SK-N-SH treated with all-trans-retinoic acid at 6 μM for 48 hours (cell line): ENCODE data around the gene COL4A2.

Experiments used
- ATAC-seq: fragments of 200-7000 bp; cut with Tn5 transposase; 3 replicates; pipeline ENCODE4 v1.9.1; 2020; ENCODE audit warnings: mild to moderate bottlenecking, moderate library complexity
- ARNTL ChIP-seq: fragments of 450-650 bp; formaldehyde crosslinking; IDR thresholded peaks from 2 replicates; pipeline ENCODE4 v1.5.0; 2020; ENCODE audit warnings: low read depth, mild to moderate bottlenecking, moderate library complexity, borderline replicate concordance
- BACH2 ChIP-seq: fragments of 250-450 bp; sonication (Bioruptor Pico); IDR thresholded peaks from 2 replicates; pipeline ENCODE4 v1.9.0; 2021; ENCODE audit warnings: mild to moderate bottlenecking, borderline replicate concordance
- CREB5 ChIP-seq: fragments of 250-450 bp; sonication (Bioruptor Pico); IDR thresholded peaks from 2 replicates; pipeline ENCODE4 v1.5.1; 2020; ENCODE audit warnings: low read depth, mild to moderate bottlenecking, moderate library complexity
- CSDC2 ChIP-seq: fragments of 250-450 bp; sonication (Bioruptor Pico); IDR thresholded peaks from 2 replicates; pipeline ENCODE4 v1.5.0; 2020; ENCODE audit warnings: mild to moderate bottlenecking, moderate library complexity
- ESRRG ChIP-seq: fragments of 250-450 bp; sonication (Bioruptor Pico); IDR thresholded peaks from 2 replicates; pipeline ENCODE4 v1.6.1; 2021; ENCODE audit warnings: mild to moderate bottlenecking
- GLIS3 ChIP-seq: fragments of 250-450 bp; sonication (Bioruptor Pico); IDR thresholded peaks from 2 replicates; pipeline ENCODE4 v1.5.0; 2020; ENCODE audit warnings: mild to moderate bottlenecking, moderate library complexity
- ISL1 ChIP-seq: fragments of 250-450 bp; sonication (Bioruptor Pico); IDR thresholded peaks from 2 replicates; pipeline ENCODE4 v2.1.2; 2022; ENCODE audit warnings: mild to moderate bottlenecking, moderate library complexity
- OSR1 ChIP-seq: fragments of 250-450 bp; sonication (Bioruptor Pico); IDR thresholded peaks from 2 replicates; pipeline ENCODE4 v1.8.0; 2022; ENCODE audit warnings: moderate library complexity, mild to moderate bottlenecking, inconsistent platforms
- POU6F1 ChIP-seq: fragments of 250-450 bp; sonication (Bioruptor Pico); IDR thresholded peaks from 2 replicates; pipeline ENCODE4 v1.8.0; 2021; ENCODE audit warnings: low read depth, mild to moderate bottlenecking, moderate library complexity, borderline replicate concordance
- PPARA ChIP-seq: fragments of 250-450 bp; sonication (Bioruptor Pico); IDR thresholded peaks from 2 replicates; pipeline ENCODE4 v1.5.0; 2020; ENCODE audit warnings: mild to moderate bottlenecking, borderline replicate concordance
- RARB ChIP-seq: fragments of 250-450 bp; sonication (Bioruptor Pico); IDR thresholded peaks from 2 replicates; pipeline ENCODE4 v1.8.0; 2021; ENCODE audit warnings: mild to moderate bottlenecking, moderate library complexity
- SNAI2 ChIP-seq: fragments of 250-450 bp; sonication (Bioruptor Pico); IDR thresholded peaks from 2 replicates; pipeline ENCODE4 v1.5.0; 2020; ENCODE audit warnings: mild to moderate bottlenecking, moderate library complexity
- TCF4 ChIP-seq: fragments of 250-450 bp; sonication (Bioruptor Pico); IDR thresholded peaks from 2 replicates; pipeline ENCODE4 v1.8.0; 2021; ENCODE audit warnings: mild to moderate bottlenecking, moderate library complexity, borderline replicate concordance
- TSHZ2 ChIP-seq: fragments of 250-450 bp; sonication (Bioruptor Pico); IDR thresholded peaks from 2 replicates; pipeline ENCODE4 v1.5.0; 2020; ENCODE audit warnings: mild to moderate bottlenecking, moderate library complexity
- ZFP3 ChIP-seq: fragments of 250-450 bp; sonication (Bioruptor Pico); IDR thresholded peaks from 2 replicates; pipeline ENCODE4 v1.5.0; 2020; ENCODE audit warnings: mild to moderate bottlenecking, moderate library complexity
- ZFP30 ChIP-seq: fragments of 450-650 bp; formaldehyde crosslinking; IDR thresholded peaks from 2 replicates; pipeline ENCODE4 v1.5.0; 2022; ENCODE audit warnings: mild to moderate bottlenecking, moderate library complexity
- ZNF70 ChIP-seq: fragments of 450-650 bp; formaldehyde crosslinking; IDR thresholded peaks from 2 replicates; pipeline ENCODE4 v1.5.0; 2020; ENCODE audit warnings: mild to moderate bottlenecking, moderate library complexity
- ZNF8 ChIP-seq: fragments of 450-650 bp; formaldehyde crosslinking; IDR thresholded peaks from 2 replicates; pipeline ENCODE4 v1.5.0; 2020; ENCODE audit warnings: mild to moderate bottlenecking, moderate library complexity

The COL4A2 gene

GRCh38 chr13:110399801-110400200, 92.7 kb downstream of the COL4A2 start:
- TF ChIP-seq POU6F1 (no peak), BACH2 (CRISPR knock-in tag) (no peak), RARB (no peak), CREB5 (no peak), CSDC2 (CRISPR knock-in tag) (no peak), OSR1 (CRISPR knock-in tag) (no peak), TCF4 (CRISPR knock-in tag) (no peak)
- ATAC-seq = no peak

- TF ChIP-seq POU6F1 (no peak), ZFP3 (CRISPR knock-in tag) (no peak), TSHZ2 (no peak), CSDC2 (CRISPR knock-in tag) (no peak), RARB (no peak), ZNF8 (CRISPR knock-in tag) (no peak)
- ATAC-seq = no peak
Observed at GRCh38 chr13:110400786-110401533, 93.9 kb downstream of the COL4A2 start.

GRCh38 chr13:110402299-110403069, 95.4 kb downstream of the COL4A2 start:
- TF ChIP-seq BACH2 (CRISPR knock-in tag) = no peak
- TF ChIP-seq ZNF8 (CRISPR knock-in tag) = no peak
- TF ChIP-seq, all 23 proteins: peak for 0
- ATAC-seq = no peak

- TF ChIP-seq OSR1 (CRISPR knock-in tag) (no peak), ISL1 (no peak), PPARA (no peak), ARNTL (CRISPR knock-in tag) (no peak)
Observed at GRCh38 chr13:110403315-110403714, 96.2 kb downstream of the COL4A2 start.

GRCh38 chr13:110403721-110404120, 96.6 kb downstream of the COL4A2 start:
- no peak for ATAC-seq
- TF ChIP-seq OSR1 (CRISPR knock-in tag) = no peak
- no peak for TF ChIP-seq BACH2 (CRISPR knock-in tag)
- no peak for TF ChIP-seq ARNTL (CRISPR knock-in tag)
- no peak for TF ChIP-seq CSDC2 (CRISPR knock-in tag)
- no peak for TF ChIP-seq POU6F1
- no peak for TF ChIP-seq PPARA
- TF ChIP-seq ZFP3 (CRISPR knock-in tag) = no peak
- no peak for TF ChIP-seq TSHZ2
- no peak for TF ChIP-seq ESRRG
- no peak for TF ChIP-seq ZFP30 (CRISPR knock-in tag)
- TF ChIP-seq SNAI2 = no peak
- no peak for TF ChIP-seq ZNF70 (CRISPR knock-in tag)
- no peak for TF ChIP-seq ISL1
- TF ChIP-seq RARB = no peak
- TF ChIP-seq GLIS3 (CRISPR knock-in tag) = no peak
- no peak for TF ChIP-seq CREB5

More at GRCh38 chr13:110403315-110403714, 96.2 kb downstream of the COL4A2 start:
- ATAC-seq = peak; percentile 26; the same call in 2 of the 3 replicates
